ENCODE results near the gene PDZRN3. TPM values are rescaled to one million over a fixed set of nuclear protein-coding genes. Genes with fewer than 3 reads are reported as not detected.

Gene PDZRN3
- total and polyA plus RNA-seq, 2 experiments from 2014 or later: 7.5 to 14.0 TPM

- TF ChIP-seq REST (IDR thresholded peaks at IDR 0.05; ENCODE audit: unreplicated experiment) (no peak), ETS1 (IDR thresholded peaks at IDR 0.05) (no peak), EZH2 (IDR thresholded peaks at IDR 0.05; ENCODE audit: low read depth, unreplicated experiment) (no peak), ZNF114 (CRISPR knock-in tag; IDR thresholded peaks at IDR 0.05) (no peak)
Observed at GRCh38 chr3:73351423-73352071, 273.2 kb downstream of the PDZRN3 start (continued).

DNA sequence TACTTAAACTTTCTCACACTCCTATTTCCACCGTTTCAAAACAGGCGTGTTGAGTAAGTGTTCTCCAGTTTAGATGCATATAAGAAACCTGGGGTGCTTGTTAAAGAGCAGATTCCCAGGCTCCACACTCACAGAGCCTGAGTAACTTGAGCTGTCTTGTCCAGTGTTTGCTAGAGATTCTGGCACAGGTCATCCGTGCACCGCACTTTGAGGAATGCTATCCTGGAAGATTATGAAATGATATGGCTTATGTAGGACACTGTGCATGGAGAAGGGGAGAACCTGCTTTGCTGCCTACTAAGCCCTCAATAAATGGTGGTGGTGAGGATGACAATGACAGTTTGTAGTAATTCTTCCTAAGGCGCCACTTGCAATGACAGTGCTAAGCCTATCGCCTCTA is 273.7 kb downstream of the PDZRN3 start:
- no peak for DNase-seq (ENCODE audit: low spot score)
- Histone ChIP-seq H3K9me2 (ENCODE audit: insufficient read depth) (no peaks in the 10 kb centered on the region), H3K27me3 (ENCODE audit: insufficient read depth) (no peaks in the 10 kb centered on the region), H3K36me3 (ENCODE audit: insufficient read depth) (no peaks in the 10 kb centered on the region), H3K27ac (ENCODE audit: low read depth) (no peak overlapping the region), H3K79me2 (replicated peaks; ENCODE audit: insufficient read depth) (no peaks in the 10 kb centered on the region), H4K20me1 (replicated peaks; ENCODE audit: insufficient read depth) (no peaks in the 10 kb centered on the region), H3K4me3 (no peak overlapping the region), H3F3A (replicated peaks; ENCODE audit: low read depth) (no peaks in the 10 kb centered on the region), H2AFZ (no peak overlapping the region), H3K4me1 (ENCODE audit: insufficient read depth) (peaks cover 4% of the 10 kb centered on the region; the same call in 1 of the 2 replicates), H3K4me2 (no peak overlapping the region)
- no peaks in the 10 kb centered on the region for H3K36me3 Mint-ChIP-seq (ENCODE audit: low read depth)
- no peak overlapping the region for H3K4me3 Mint-ChIP-seq
- peaks cover 2% of the 10 kb centered on the region for H3K27me3 Mint-ChIP-seq (ENCODE audit: insufficient read depth, low read depth, poor library complexity)
- no peaks in the 10 kb centered on the region; the same call in 2 of the 3 replicates for H3K9me3 Mint-ChIP-seq
- H3K27ac Mint-ChIP-seq: no peak overlapping the region
- H3K4me1 Mint-ChIP-seq: peaks cover 6% of the 10 kb centered on the region; the same call in 1 of the 3 replicates
- no peak for TF ChIP-seq ETS1 (IDR thresholded peaks at IDR 0.05)
- no peak for TF ChIP-seq NANOG (IDR thresholded peaks at IDR 0.05; ENCODE audit: borderline replicate concordance)
- TF ChIP-seq ZNF331 (CRISPR knock-in tag; IDR thresholded peaks at IDR 0.05; ENCODE audit: low read depth): no peak
- no peak for TF ChIP-seq STAT1 (IDR thresholded peaks at IDR 0.05; ENCODE audit: unreplicated experiment)
- TF ChIP-seq POLR2AphosphoS5 (IDR thresholded peaks at IDR 0.05; ENCODE audit: low read depth): no peak
- no peak for ATAC-seq
